Measurements from ENCODE around the gene RPL34.
"Not testable (repeated sequence)": the region's sequence is repeated elsewhere in the genome, so short reads cannot be mapped to it uniquely, and the experiment has no call there.

The RPL34 gene

GRCh38 chr4:108620101-108620932 lies at the start of gene RPL34:
RPL34 (plus strand) TSS chr4:108620576; CDS start chr4:108621960, 1,384 bp downstream.
- peak; percentile 100 for DNase-seq

GRCh38 chr4:108570993-108571569 lies 49.3 kb upstream of the RPL34 start:
- no peak for DNase-seq

- no peak for DNase-seq
Observed at GRCh38 chr4:108574402-108574801, 46.0 kb upstream of the RPL34 start.

DNA sequence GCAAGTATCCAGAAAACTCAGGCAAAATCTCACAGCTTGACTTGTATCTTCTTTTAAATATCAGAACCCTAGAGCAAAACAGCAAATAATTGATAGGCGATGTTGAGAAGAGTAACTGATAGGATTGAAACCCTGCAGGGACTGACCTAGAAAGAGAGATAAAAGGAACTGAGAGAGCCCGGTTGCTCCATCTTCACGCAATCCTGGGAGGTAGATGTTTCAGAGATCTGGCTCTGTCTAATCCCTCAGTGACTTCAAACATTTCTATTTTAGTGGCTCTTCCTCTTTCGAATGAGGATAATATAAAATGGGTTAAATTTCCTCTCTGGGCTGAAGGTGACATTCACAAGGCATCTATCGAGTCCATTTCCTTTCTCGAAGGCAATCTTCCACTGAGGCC lies 39.3 kb upstream of the RPL34 start:
- DNase-seq = no peak

- DNase-seq = no peak
Observed at GRCh38 chr4:108586778-108587177, 33.6 kb upstream of the RPL34 start.

GRCh38 chr4:108588878-108589277 lies 31.5 kb upstream of the RPL34 start:
- DNase-seq = no peak

DNA sequence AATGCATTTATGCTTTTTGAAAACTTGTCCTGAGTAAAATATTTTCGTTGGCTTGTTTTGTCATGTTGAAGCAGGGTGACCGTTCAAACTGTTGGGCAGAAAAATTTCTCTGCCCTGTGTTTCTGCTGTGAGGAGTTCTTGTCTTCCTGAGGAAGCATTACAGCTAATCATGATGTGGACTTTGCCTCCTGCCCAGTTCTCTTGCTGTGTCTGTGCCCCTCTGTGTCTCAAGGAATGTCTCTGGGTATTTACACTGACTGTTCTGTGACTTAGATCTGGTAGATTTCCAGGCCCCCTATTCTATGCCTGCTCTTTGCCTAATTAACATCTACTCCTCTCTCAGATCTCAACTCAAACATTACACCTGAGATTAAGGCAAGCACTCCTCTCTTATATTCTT lies 30.4 kb upstream of the RPL34 start:
- DNase-seq = no peak

- DNase-seq = no peak
Observed at GRCh38 chr4:108590776-108591175, 29.6 kb upstream of the RPL34 start.

DNA sequence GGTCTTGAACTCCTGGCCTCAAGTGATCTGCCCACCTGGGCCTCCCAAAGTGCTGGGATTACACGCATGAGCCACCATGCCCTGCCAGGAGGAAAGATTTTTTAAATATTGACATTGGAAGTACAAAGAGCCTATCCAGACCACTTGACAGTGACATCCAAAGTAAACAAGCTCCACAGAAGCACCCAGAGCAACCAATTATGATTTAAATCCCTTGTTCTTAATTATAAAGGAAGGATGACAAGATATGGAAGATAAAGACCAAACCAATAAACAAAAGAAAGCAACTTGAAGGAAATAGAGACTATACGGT lies 27.7 kb upstream of the RPL34 start:
- no peak for DNase-seq

DNA sequence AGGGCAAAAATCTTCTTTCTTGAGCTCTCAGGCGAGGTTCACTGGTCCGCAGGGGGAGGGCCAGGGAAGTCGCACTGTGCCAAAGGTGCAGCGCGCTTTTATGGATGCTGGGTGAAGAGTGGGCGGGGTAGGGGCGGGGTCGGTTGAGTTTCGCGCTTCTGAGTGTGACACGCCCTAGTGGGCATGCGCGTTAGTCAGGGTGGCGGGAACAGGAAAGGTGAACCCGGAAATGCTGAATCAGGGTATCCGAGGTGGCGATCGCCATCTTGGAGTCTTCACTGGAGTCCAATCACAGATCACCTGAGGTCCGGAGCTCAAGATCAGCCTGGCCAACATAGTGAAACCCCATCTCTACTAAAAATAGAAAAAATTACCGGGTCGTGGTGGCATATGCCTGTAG lies 26.1 kb upstream of the RPL34 start:
- not testable (repeated sequence) for DNase-seq

GRCh38 chr4:108596344-108596743 lies 24.0 kb upstream of the RPL34 start:
- DNase-seq = no peak

DNA sequence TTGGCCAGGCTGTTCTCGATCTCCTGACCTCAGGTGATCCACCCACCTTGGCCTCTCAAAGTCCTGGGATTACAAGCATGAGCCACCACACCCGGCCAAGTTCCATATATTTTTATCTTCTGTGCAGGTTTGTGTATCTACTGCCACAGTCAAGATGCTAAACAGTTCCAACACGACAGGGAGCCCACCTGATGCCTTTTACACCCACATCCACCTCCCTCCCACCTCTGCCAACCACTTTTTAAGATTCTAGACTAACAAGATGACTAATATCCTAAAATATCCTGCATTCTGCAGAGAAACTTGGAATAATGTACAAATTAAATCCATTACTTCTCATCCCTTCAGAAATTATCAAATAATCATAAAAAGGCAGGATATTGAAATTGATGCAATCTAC lies 19.3 kb upstream of the RPL34 start:
- no peak for DNase-seq

GRCh38 chr4:108601532-108601931 lies 18.8 kb upstream of the RPL34 start:
- no peak for DNase-seq

GRCh38 chr4:108602163-108602562 lies 18.2 kb upstream of the RPL34 start:
- no peak for DNase-seq

DNA sequence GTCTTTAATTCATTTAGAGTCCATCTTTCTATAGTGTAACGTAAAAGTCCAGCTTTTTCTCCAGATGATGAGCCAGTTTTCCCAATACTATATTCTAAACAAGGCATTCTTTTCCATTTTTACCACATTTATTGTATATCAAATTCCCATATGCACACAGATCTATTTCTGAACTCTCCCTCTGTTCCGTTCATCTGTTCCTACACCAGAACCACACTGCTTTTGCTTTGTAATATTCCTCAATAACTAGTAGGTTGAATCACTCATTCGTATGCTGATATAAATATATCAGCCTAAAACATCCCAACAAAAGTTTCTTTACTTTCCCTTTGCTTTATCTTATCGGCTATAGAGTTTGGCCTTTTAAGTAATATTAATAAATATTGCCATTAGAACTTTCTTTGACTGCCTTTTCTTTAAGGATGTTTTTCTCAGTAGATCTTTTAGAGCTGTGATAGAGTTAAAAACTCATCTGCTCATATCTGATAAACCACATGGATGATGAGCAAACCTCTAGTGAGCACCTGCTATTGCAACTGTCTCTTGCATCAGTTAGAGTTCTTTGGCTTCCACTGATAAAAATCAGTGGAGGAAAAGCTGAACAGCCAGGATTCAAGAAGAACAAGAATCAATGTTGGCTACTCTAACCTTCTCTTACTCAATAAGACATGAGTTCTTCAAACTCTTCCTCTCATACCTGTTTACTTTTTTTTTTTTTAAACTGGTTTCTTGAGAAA lies 13.1 kb upstream of the RPL34 start:
- DNase-seq = no peak

- DNase-seq = no peak
Observed at GRCh38 chr4:108611365-108611764, 9.0 kb upstream of the RPL34 start.

GRCh38 chr4:108612365-108612764 lies 8.0 kb upstream of the RPL34 start:
- no peak for DNase-seq

- peak; percentile 45 for DNase-seq
Observed at GRCh38 chr4:108619372-108620100, 840 bp upstream of the RPL34 start.

DNA sequence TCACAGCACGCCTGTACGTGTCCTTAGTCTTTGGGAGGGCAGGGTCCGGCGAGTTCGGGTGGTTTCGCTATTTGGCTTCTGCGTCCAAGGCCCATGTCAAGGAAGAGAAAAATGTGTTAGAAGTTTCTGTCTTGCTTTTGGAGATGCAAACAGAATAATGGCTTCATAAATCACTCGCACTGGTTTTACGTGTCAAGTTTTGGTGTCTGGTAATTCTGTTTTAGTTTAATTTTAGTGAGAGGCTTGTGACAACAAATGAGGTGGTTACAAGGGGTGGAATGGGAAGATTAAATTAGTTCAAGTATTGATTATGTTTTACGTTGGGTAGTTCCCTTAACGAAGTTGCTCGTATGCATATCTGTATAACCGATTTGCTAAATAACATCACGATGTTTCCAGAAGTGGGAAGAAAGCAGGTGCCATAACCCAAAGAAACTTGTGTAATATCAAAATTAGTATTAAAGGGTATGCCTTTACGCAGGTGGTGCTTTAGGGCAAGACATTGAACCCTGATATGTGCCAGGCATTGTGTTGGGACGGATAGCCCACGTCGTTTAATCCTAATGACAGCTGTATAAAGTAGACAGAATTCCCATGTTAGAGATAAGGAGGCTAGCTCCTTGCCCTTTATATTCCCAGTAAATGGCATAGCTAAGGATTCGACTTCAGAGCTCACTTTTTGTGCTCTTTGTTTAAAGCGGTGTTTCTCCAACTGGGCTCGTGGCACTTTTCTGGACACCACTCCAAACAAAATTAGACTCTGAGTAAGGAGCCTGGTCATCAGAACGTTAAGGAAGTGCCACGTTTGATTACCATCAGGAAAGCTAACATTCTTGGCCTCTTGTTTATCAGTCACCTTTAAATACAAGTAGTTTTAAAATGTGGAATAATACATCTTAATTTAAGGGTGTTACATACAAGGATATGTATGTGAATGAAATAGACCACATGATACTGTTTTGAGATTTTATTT lies 843 bp downstream of the RPL34 start:
- DNase-seq = no peak

- no peak for DNase-seq
Observed at GRCh38 chr4:108622022-108622421, 1.6 kb downstream of the RPL34 start.

DNA sequence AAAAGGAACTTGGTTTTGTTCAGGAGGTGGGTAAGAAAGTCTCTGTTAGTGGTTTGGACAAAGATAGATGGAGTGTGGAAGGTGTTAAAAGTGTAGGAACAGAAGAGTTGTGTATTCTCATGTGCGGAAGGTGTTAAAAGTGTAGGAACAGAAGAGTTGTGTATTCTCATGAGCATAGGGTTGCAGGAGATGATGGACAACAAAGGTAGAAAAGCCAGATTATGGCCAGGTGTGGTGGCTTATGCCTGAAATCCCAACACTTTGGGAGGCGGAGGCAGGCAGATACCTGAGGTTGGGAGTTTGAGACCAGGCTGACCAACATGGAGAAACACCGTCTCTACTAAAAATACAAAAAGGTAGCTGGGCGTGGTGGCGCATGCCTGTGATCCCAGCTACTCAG lies 2.5 kb downstream of the RPL34 start:
- DNase-seq = no peak
